ENCODE data around the gene FBXO27. TPM values are rescaled to one million over a fixed set of nuclear protein-coding genes. Genes with fewer than 3 reads are reported as not detected.

Gene FBXO27, protein sequence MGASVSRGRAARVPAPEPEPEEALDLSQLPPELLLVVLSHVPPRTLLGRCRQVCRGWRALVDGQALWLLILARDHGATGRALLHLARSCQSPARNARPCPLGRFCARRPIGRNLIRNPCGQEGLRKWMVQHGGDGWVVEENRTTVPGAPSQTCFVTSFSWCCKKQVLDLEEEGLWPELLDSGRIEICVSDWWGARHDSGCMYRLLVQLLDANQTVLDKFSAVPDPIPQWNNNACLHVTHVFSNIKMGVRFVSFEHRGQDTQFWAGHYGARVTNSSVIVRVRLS
- total RNA-seq (1 to 10 TPM; 3.1 to 4.3 TPM), polyA plus RNA-seq (1 to 10 TPM; 2.1 to 5.0 TPM)

DNA sequence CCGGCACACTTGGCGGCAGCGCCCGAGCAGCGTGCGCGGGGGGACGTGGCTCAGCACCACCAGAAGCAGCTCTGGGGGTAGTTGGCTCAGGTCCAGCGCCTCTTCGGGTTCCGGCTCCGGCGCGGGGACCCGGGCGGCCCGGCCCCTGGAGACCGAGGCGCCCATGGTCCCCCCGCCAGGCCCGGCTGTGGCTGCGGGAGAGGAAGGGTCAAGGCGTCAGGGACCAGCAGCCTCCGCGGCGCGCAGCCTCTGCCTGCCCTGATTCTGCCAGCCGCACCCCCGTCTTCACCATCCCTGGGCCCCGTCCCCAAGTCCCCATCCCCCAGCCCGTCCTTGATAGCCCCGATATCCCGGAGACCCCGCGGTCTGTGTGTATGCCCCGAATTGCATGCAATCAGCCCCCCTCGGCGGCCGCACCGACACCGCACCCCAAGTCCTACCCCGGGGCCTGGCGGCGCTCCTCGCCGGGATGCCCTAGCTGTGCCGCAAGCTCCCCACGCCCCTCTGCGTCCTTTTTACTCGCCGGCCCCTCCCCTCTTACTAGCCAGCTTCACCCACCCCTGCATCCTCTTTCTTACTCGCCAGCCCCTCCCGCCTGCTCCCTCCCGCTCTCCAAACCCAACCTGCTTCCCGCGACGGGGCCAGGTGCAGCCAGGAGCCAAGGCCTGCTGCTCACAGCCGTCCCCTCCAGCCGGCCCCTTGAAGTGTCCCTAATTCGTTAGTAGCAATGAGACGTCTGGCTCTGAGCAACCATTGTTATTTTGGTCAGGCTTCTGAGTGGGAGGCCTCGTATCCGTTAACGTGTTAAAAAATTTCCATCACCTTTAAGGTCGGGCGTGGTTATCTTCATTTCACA is at the start of gene FBXO27:
TSS of gene FBXO27 (minus strand) at position 487 of the 856 bp plus-strand sequence. CDS start at position 165, 322 bp downstream.
- 10% methylated on average over 66 of the region's 66 CpGs for WGBS
- Histone ChIP-seq H3K27me3 (ENCODE audit: control insufficient read depth in 4 of 4, insufficient read depth in 4 of 4, low read length in 3 of 4) (no peaks in the 10 kb centered on the region), H3K36me3 (ENCODE audit: control insufficient read depth in 4 of 4, insufficient read depth in 3 of 4, low read depth in 1 of 4, low read length in 3 of 4) (peaks cover 0 to under 1% (median 0%) of the 10 kb centered on the region in 4 donors), H3K4me3 (ENCODE audit: low read depth in 1 of 3, low read length in 3 of 3) (peak within 1 kb of the TSS in 2 of 3 donors; percentile 46 to 80), H3K27ac (ENCODE audit: low read depth in 1 of 2, low read length in 2 of 2) (peak within 1 kb of the TSS; percentile 67 to 90), H3K4me1 (ENCODE audit: control insufficient read depth in 4 of 4, insufficient read depth in 4 of 4, low read length in 3 of 4) (peaks cover 4 to 33% (median 16%) of the 10 kb centered on the region in 4 donors), H3K9me3 (ENCODE audit: control insufficient read depth in 4 of 4, low read length in 3 of 4) (no peaks in the 10 kb centered on the region), H3K9ac (ENCODE audit: low read depth in 1 of 2, low read length in 2 of 2) (no peak within 1 kb of the TSS)
- no peak for DNase-seq (ENCODE audit: low spot score)
- TF ChIP-seq HNF4A (conservative IDR thresholded peaks at IDR 0.05) (no peak), NR2F2 (IDR thresholded peaks at IDR 0.05) (no peak), GABPA (IDR thresholded peaks at IDR 0.05 in 1 of 2, conservative IDR thresholded peaks at IDR 0.05 in 1 of 2) (no peak), FOXA1 (IDR thresholded peaks at IDR 0.05) (no peak), TAF1 (conservative IDR thresholded peaks at IDR 0.05) (no peak), FOXA2 (IDR thresholded peaks at IDR 0.05) (no peak), JUND (IDR thresholded peaks at IDR 0.05) (no peak), HNF4G (IDR thresholded peaks at IDR 0.05) (no peak), SP1 (IDR thresholded peaks at IDR 0.05) (no peak), RXRA (IDR thresholded peaks at IDR 0.05) (no peak)
- TF ChIP-seq, protein P1, sequence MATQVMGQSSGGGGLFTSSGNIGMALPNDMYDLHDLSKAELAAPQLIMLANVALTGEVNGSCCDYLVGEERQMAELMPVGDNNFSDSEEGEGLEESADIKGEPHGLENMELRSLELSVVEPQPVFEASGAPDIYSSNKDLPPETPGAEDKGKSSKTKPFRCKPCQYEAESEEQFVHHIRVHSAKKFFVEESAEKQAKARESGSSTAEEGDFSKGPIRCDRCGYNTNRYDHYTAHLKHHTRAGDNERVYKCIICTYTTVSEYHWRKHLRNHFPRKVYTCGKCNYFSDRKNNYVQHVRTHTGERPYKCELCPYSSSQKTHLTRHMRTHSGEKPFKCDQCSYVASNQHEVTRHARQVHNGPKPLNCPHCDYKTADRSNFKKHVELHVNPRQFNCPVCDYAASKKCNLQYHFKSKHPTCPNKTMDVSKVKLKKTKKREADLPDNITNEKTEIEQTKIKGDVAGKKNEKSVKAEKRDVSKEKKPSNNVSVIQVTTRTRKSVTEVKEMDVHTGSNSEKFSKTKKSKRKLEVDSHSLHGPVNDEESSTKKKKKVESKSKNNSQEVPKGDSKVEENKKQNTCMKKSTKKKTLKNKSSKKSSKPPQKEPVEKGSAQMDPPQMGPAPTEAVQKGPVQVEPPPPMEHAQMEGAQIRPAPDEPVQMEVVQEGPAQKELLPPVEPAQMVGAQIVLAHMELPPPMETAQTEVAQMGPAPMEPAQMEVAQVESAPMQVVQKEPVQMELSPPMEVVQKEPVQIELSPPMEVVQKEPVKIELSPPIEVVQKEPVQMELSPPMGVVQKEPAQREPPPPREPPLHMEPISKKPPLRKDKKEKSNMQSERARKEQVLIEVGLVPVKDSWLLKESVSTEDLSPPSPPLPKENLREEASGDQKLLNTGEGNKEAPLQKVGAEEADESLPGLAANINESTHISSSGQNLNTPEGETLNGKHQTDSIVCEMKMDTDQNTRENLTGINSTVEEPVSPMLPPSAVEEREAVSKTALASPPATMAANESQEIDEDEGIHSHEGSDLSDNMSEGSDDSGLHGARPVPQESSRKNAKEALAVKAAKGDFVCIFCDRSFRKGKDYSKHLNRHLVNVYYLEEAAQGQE (IDR thresholded peaks at IDR 0.05) = no peak
- TF ChIP-seq, protein P2, sequence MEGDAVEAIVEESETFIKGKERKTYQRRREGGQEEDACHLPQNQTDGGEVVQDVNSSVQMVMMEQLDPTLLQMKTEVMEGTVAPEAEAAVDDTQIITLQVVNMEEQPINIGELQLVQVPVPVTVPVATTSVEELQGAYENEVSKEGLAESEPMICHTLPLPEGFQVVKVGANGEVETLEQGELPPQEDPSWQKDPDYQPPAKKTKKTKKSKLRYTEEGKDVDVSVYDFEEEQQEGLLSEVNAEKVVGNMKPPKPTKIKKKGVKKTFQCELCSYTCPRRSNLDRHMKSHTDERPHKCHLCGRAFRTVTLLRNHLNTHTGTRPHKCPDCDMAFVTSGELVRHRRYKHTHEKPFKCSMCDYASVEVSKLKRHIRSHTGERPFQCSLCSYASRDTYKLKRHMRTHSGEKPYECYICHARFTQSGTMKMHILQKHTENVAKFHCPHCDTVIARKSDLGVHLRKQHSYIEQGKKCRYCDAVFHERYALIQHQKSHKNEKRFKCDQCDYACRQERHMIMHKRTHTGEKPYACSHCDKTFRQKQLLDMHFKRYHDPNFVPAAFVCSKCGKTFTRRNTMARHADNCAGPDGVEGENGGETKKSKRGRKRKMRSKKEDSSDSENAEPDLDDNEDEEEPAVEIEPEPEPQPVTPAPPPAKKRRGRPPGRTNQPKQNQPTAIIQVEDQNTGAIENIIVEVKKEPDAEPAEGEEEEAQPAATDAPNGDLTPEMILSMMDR (IDR thresholded peaks at IDR 0.05; ENCODE audit: low read depth, low read length, missing input control) = no peak
- TF ChIP-seq, protein P3, sequence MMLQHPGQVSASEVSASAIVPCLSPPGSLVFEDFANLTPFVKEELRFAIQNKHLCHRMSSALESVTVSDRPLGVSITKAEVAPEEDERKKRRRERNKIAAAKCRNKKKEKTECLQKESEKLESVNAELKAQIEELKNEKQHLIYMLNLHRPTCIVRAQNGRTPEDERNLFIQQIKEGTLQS (IDR thresholded peaks at IDR 0.05) = no peak
- TF ChIP-seq, protein P4, sequence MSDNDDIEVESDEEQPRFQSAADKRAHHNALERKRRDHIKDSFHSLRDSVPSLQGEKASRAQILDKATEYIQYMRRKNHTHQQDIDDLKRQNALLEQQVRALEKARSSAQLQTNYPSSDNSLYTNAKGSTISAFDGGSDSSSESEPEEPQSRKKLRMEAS (IDR thresholded peaks at IDR 0.05) = no peak

DNA sequence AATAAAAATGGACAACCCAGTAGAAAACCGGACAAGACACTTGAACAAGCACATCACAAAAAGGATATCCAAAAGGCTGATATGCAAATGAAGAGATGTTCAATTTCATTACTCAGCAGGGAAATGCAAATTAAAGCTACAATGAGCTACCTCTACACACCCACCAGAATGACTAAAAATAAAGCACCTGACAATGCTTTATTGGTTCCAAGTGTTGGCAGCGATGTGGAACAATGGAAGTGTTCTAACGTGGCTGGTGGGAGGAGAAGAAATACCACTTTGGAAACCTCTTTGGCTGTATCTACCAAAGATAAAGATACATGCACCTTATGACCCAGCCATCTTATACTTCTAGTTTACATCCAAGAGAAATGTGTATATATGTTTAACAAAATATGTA is 48.1 kb upstream of the FBXO27 start:
- Histone ChIP-seq H3K4me1 (ENCODE audit: control insufficient read depth in 4 of 4, insufficient read depth in 4 of 4, low read length in 3 of 4) (peaks cover 4 to 10% (median 6%) of the 10 kb centered on the region in 4 donors), H3K27me3 (ENCODE audit: control insufficient read depth in 4 of 4, insufficient read depth in 4 of 4, low read length in 3 of 4) (peaks cover 0 to 1% (median 0%) of the 10 kb centered on the region in 4 donors), H3K4me3 (ENCODE audit: low read depth in 1 of 3, low read length in 3 of 3) (no peak overlapping the region), H3K9me3 (ENCODE audit: control insufficient read depth in 4 of 4, low read length in 3 of 4) (no peaks in the 10 kb centered on the region), H3K27ac (ENCODE audit: low read depth in 1 of 2, low read length in 2 of 2) (no peak overlapping the region), H3K9ac (ENCODE audit: low read depth in 1 of 2, low read length in 2 of 2) (no peak overlapping the region), H3K36me3 (ENCODE audit: control insufficient read depth in 4 of 4, insufficient read depth in 3 of 4, low read depth in 1 of 4, low read length in 3 of 4) (no peaks in the 10 kb centered on the region)
- WGBS = 72% methylated on average over 3 of the region's 3 CpGs
- DNase-seq (ENCODE audit: low spot score) = no peak
- TF ChIP-seq RXRA (IDR thresholded peaks at IDR 0.05) (no peak), YY1 (IDR thresholded peaks at IDR 0.05) (no peak), TAF1 (conservative IDR thresholded peaks at IDR 0.05) (no peak), RAD21 (IDR thresholded peaks at IDR 0.05) (no peak), NR2F2 (IDR thresholded peaks at IDR 0.05) (no peak), SP1 (IDR thresholded peaks at IDR 0.05) (no peak), EGR1 (IDR thresholded peaks at IDR 0.05; ENCODE audit: low read depth in 2 of 2) (no peak), FOXA1 (IDR thresholded peaks at IDR 0.05) (no peak), FOXA2 (IDR thresholded peaks at IDR 0.05) (no peak)
- TF ChIP-seq, protein P4 (IDR thresholded peaks at IDR 0.05) = no peak
- TF ChIP-seq, protein P1 (IDR thresholded peaks at IDR 0.05) = no peak
- TF ChIP-seq, protein P3 (IDR thresholded peaks at IDR 0.05) = no peak
